Activated CD8-positive, alpha-beta T cell treated with anti-CD3 and anti-CD28 coated beads, Interleukin-2, amount 10 ng/mL, durations not matched to agents 7 days and 5 days (primary cell): Measurements from ENCODE around the gene SRCAP. TPM values are rescaled to one million over a fixed set of nuclear protein-coding genes. Genes with fewer than 3 reads are reported as not detected.

ENCODE experiments used
- ATAC-seq: fragments of 150-1000 bp; cut with Tn5 transposase; one replicate; pipeline ENCODE4 v1.10.0; 2021; ENCODE audit warnings: moderate library complexity
- CTCF ChIA-PET: fragments of 350-600 bp; sonication (Branson Sonifier 250); formaldehyde crosslinking; loops from one replicate; lab custom pipeline; 2021; ENCODE audit warnings: antibody characterized with exemption; lab: Charles Lee
- POLR2A ChIA-PET: fragments of 350-600 bp; sonication (Branson Sonifier 250); formaldehyde crosslinking; loops from one replicate; lab custom pipeline; 2021; ENCODE audit warnings: antibody characterized with exemption; lab: Charles Lee
- DNase-seq: peaks from one replicate; pipeline ENCODE4 v3.0.0-alpha.2; 2020
- H3K27ac Mint-ChIP-seq: one replicate; pipeline ENCODE4 v1.8.0; 2021; ENCODE audit warnings: mild to moderate bottlenecking, mixed read lengths
- H3K27me3 Mint-ChIP-seq: one replicate; pipeline ENCODE4 v1.8.0; 2021; ENCODE audit warnings: low read depth, mixed read lengths
- H3K36me3 Mint-ChIP-seq: one replicate; pipeline ENCODE4 v1.8.0; 2021; ENCODE audit warnings: low read depth, mixed read lengths
- H3K4me1 Mint-ChIP-seq: one replicate; pipeline ENCODE4 v1.8.0; 2021; ENCODE audit warnings: low read depth, mixed read lengths
- H3K4me3 Mint-ChIP-seq: one replicate; pipeline ENCODE4 v1.8.0; 2021; ENCODE audit warnings: mild to moderate bottlenecking, mixed read lengths
- H3K9me3 Mint-ChIP-seq: one replicate; pipeline ENCODE4 v1.8.0; 2022; ENCODE audit warnings: mixed read lengths; ENCODE audit not compliant: insufficient read depth
- total RNA-seq, 2 experiments: library from RNA; stranded (reverse); gene quantifications; one replicate each; pipeline ENCODE4 v1.2.3, GENCODE V29; 2021

SRCAP gene
- total RNA-seq, 2 experiments from 2014 or later: 75.2 to 76.0 TPM

DNA sequence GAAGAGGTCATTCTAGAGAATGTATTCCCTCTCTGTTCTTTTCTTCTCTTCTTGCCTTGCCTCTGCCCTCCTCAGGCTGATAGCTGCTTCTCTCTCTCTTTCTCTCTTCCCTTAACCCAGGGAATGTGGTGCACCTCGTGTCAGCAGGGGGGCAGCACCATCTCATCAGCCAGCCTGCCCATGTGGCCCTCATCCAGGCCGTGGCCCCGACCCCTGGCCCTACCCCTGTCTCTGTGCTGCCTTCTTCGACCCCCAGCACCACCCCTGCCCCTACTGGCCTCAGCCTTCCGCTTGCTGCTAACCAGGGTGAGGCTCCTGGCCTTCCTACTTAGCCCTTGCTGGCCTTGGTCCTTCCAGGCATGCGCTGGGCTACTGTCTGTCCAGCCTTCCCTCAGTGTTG lies 23.5 kb downstream of the SRCAP start:
- no peaks in the 10 kb centered on the region for H3K27me3 Mint-ChIP-seq
- ChIA-PET CTCF (no interaction called here), POLR2A (interaction anchor here (0.6 kb wide), 1 partner anchor 92 kb away, joined by 3 read pairs; no protein-coding TSS in a partner anchor)
- H3K27ac Mint-ChIP-seq: no peak overlapping the region
- H3K4me1 Mint-ChIP-seq: no peaks in the 10 kb centered on the region
- H3K4me3 Mint-ChIP-seq: no peak overlapping the region
- H3K36me3 Mint-ChIP-seq: peaks cover 70% of the 10 kb centered on the region
- ATAC-seq (no peak), DNase-seq (no peak)
- no peaks in the 10 kb centered on the region for H3K9me3 Mint-ChIP-seq

DNA sequence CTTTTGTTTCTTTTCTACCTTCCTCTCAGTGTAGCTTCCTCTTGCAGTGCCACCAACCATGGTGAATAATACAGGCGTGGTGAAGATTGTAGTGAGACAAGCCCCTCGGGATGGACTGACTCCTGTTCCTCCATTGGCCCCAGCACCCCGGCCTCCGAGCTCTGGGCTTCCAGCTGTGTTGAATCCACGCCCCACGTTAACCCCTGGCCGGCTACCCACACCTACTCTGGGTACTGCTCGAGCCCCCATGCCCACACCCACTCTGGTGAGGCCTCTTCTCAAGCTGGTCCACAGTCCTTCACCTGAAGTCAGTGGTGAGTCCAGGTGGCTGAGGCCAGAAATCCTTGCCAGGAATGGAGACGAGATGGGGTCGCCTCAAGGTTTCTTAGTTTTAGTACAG lies 23.9 kb downstream of the SRCAP start:
- peaks cover 69% of the 10 kb centered on the region for H3K36me3 Mint-ChIP-seq
- ChIA-PET POLR2A (no interaction called here), CTCF (no interaction called here)
- H3K9me3 Mint-ChIP-seq: no peaks in the 10 kb centered on the region
- H3K27me3 Mint-ChIP-seq: no peaks in the 10 kb centered on the region
- H3K27ac Mint-ChIP-seq: no peak overlapping the region
- no peak overlapping the region for H3K4me3 Mint-ChIP-seq
- ATAC-seq (no peak), DNase-seq (no peak)
- H3K4me1 Mint-ChIP-seq: no peaks in the 10 kb centered on the region

DNA sequence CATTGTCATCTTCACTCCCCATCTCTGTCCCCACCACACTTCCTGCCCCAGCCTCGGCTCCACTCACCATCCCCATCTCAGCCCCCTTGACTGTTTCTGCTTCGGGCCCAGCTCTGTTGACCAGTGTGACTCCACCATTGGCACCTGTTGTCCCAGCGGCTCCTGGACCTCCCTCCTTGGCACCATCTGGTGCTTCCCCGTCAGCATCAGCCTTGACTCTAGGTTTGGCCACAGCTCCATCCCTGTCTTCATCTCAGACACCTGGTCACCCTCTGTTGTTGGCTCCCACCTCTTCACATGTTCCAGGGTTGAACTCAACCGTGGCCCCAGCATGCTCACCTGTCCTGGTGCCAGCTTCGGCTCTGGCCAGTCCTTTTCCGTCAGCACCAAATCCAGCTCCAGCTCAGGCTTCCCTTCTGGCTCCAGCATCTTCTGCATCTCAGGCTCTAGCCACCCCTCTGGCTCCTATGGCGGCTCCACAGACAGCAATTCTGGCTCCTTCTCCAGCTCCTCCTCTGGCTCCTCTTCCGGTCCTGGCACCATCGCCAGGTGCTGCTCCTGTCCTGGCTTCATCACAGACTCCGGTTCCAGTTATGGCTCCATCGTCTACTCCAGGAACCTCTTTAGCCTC lies 24.9 kb downstream of the SRCAP start:
- H3K27ac Mint-ChIP-seq: no peak overlapping the region
- no peak for DNase-seq
- H3K36me3 Mint-ChIP-seq: peaks cover 73% of the 10 kb centered on the region
- CTCF ChIA-PET: interaction anchor here (1.2 to 1.6 kb wide), 2 partner anchors 11 to 24 kb away, joined by 5 read pairs; partner anchors contain the start of gene PHKG2
- no peaks in the 10 kb centered on the region for H3K27me3 Mint-ChIP-seq
- no peaks in the 10 kb centered on the region for H3K4me1 Mint-ChIP-seq
- ATAC-seq: no peak
- H3K4me3 Mint-ChIP-seq: no peak overlapping the region
- POLR2A ChIA-PET: interaction anchor here (1.3 kb wide), 1 partner anchor 9 kb away, joined by 3 read pairs; no protein-coding TSS in a partner anchor
- H3K9me3 Mint-ChIP-seq: no peaks in the 10 kb centered on the region

- H3K27ac Mint-ChIP-seq: no peak overlapping the region
- no peak for ATAC-seq
- no peak for DNase-seq
- H3K36me3 Mint-ChIP-seq: peaks cover 76% of the 10 kb centered on the region
- no peak overlapping the region for H3K4me3 Mint-ChIP-seq
- H3K4me1 Mint-ChIP-seq: peaks cover 3% of the 10 kb centered on the region
- CTCF ChIA-PET: interaction anchor here (1.2 to 1.6 kb wide), 2 partner anchors 10 to 23 kb away, joined by 5 read pairs; partner anchors contain the start of gene PHKG2
- POLR2A ChIA-PET: interaction anchor here (1.2 to 1.3 kb wide), 2 partner anchors 8 to 13 kb away, joined by 3 to 4 read pairs; no protein-coding TSS in a partner anchor
- H3K9me3 Mint-ChIP-seq: no peaks in the 10 kb centered on the region
- H3K27me3 Mint-ChIP-seq: no peaks in the 10 kb centered on the region
Observed at GRCh38 chr16:30724641-30725417, 25.9 kb downstream of the SRCAP start.

DNA sequence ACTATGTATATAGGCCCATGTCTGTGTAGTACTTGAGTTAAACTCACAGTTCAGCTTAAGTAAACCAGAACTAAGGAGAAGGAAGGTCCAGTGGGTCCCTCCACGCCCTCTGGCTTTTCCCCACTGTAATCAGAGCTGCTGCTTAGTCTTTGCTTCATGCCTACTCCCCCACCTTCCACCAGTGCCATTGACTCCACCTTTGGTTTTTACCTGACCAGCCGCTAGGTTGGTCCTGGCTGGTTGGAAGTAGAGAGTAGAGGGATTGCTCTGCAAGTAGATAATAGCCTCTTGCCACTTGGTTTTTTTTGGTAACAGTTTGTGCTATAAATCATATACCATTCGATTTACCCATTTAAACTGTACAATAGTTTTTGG lies 26.4 kb downstream of the SRCAP start:
- H3K27me3 Mint-ChIP-seq: no peaks in the 10 kb centered on the region
- H3K4me3 Mint-ChIP-seq: no peak overlapping the region
- peaks cover 75% of the 10 kb centered on the region for H3K36me3 Mint-ChIP-seq
- H3K4me1 Mint-ChIP-seq: peaks cover 3% of the 10 kb centered on the region
- POLR2A ChIA-PET: interaction anchor here (1.2 kb wide), 1 partner anchor 12 kb away, joined by 4 read pairs; no protein-coding TSS in a partner anchor
- no peak for ATAC-seq
- H3K9me3 Mint-ChIP-seq: no peaks in the 10 kb centered on the region
- CTCF ChIA-PET: interaction anchor here (1.2 kb wide), 1 partner anchor 9 kb away, joined by 5 read pairs; no protein-coding TSS in a partner anchor
- no peak for DNase-seq
- H3K27ac Mint-ChIP-seq: no peak overlapping the region

GRCh38 chr16:30728321-30728720 lies 29.4 kb downstream of the SRCAP start:
- no peak overlapping the region for H3K4me3 Mint-ChIP-seq
- POLR2A ChIA-PET: interaction anchor here (1.0 to 1.3 kb wide), 2 partner anchors 16 to 20 kb away, joined by 3 to 4 read pairs; partner anchors contain the start of gene PHKG2
- DNase-seq: no peak
- H3K9me3 Mint-ChIP-seq: no peaks in the 10 kb centered on the region
- peaks cover 60% of the 10 kb centered on the region for H3K36me3 Mint-ChIP-seq
- H3K4me1 Mint-ChIP-seq: peaks cover 3% of the 10 kb centered on the region
- no peaks in the 10 kb centered on the region for H3K27me3 Mint-ChIP-seq
- no peak overlapping the region for H3K27ac Mint-ChIP-seq
- no peak for ATAC-seq
- CTCF ChIA-PET: no interaction called here

- DNase-seq (no peak), ATAC-seq (no peak)
- Mint-ChIP-seq H3K27ac (peak overlapping the region; percentile 43), H3K27me3 (no peaks in the 10 kb centered on the region), H3K4me1 (peaks cover 3% of the 10 kb centered on the region), H3K36me3 (peaks cover 56% of the 10 kb centered on the region), H3K9me3 (no peaks in the 10 kb centered on the region), H3K4me3 (no peak overlapping the region)
- ChIA-PET POLR2A (interaction anchor here (0.7 kb wide), 1 partner anchor 172 kb away, joined by 5 read pairs; no protein-coding TSS in a partner anchor), CTCF (interaction anchor here (1.1 kb wide), 1 partner anchor 18 kb away, joined by 3 read pairs; no protein-coding TSS in a partner anchor)
Observed at GRCh38 chr16:30728899-30729672, 30.1 kb downstream of the SRCAP start.

- H3K4me3 Mint-ChIP-seq: no peak overlapping the region
- ChIA-PET CTCF (no interaction called here), POLR2A (interaction anchor here (1.3 to 2.1 kb wide), 2 partner anchors 10 to 16 kb away, joined by 3 to 7 read pairs; partner anchors contain the start of gene PHKG2)
- peaks cover 55% of the 10 kb centered on the region for H3K36me3 Mint-ChIP-seq
- H3K4me1 Mint-ChIP-seq: peaks cover 3% of the 10 kb centered on the region
- H3K27ac Mint-ChIP-seq: no peak overlapping the region
- DNase-seq: no peak
- no peaks in the 10 kb centered on the region for H3K27me3 Mint-ChIP-seq
- ATAC-seq: no peak
- no peaks in the 10 kb centered on the region for H3K9me3 Mint-ChIP-seq
Observed at GRCh38 chr16:30731411-30731810, 32.4 kb downstream of the SRCAP start.

GRCh38 chr16:30736995-30737793 lies 38.2 kb downstream of the SRCAP start:
- Mint-ChIP-seq H3K9me3 (no peaks in the 10 kb centered on the region), H3K4me3 (no peak overlapping the region), H3K36me3 (peaks cover 64% of the 10 kb centered on the region), H3K27ac (peak overlapping the region; percentile 51), H3K4me1 (no peaks in the 10 kb centered on the region), H3K27me3 (no peaks in the 10 kb centered on the region)
- ChIA-PET POLR2A (interaction anchor here (0.6 to 1.6 kb wide), 3 partner anchors 11 to 87 kb away, joined by 4 to 7 read pairs (median 5); partner anchors contain the start of genes PHKG2 and PRR14), CTCF (interaction anchor here (0.7 kb wide), 1 partner anchor 11 kb away, joined by 3 read pairs; the partner anchor contains the start of gene PHKG2)
- DNase-seq (no peak), ATAC-seq (no peak)

GRCh38 chr16:30737794-30738648 lies 39.0 kb downstream of the SRCAP start:
- POLR2A ChIA-PET: interaction anchor here (1.2 to 1.6 kb wide), 2 partner anchors 10 to 13 kb away, joined by 4 to 7 read pairs; partner anchors contain the start of gene PHKG2
- CTCF ChIA-PET: interaction anchor here (0.7 kb wide), 1 partner anchor 10 kb away, joined by 3 read pairs; the partner anchor contains the start of gene PHKG2
- Mint-ChIP-seq H3K9me3 (no peaks in the 10 kb centered on the region), H3K27me3 (no peaks in the 10 kb centered on the region), H3K4me3 (no peak overlapping the region), H3K4me1 (no peaks in the 10 kb centered on the region), H3K27ac (peak overlapping the region; percentile 51), H3K36me3 (peaks cover 62% of the 10 kb centered on the region)
- ATAC-seq (no peak), DNase-seq (no peak)
